ENCODE results near the gene SLC4A1AP. TPM values are rescaled to one million over a fixed set of nuclear protein-coding genes. Genes with fewer than 3 reads are reported as not detected.

Gene SLC4A1AP
- total RNA-seq, 1 experiment from 2014 or later: 19.8 TPM

DNA sequence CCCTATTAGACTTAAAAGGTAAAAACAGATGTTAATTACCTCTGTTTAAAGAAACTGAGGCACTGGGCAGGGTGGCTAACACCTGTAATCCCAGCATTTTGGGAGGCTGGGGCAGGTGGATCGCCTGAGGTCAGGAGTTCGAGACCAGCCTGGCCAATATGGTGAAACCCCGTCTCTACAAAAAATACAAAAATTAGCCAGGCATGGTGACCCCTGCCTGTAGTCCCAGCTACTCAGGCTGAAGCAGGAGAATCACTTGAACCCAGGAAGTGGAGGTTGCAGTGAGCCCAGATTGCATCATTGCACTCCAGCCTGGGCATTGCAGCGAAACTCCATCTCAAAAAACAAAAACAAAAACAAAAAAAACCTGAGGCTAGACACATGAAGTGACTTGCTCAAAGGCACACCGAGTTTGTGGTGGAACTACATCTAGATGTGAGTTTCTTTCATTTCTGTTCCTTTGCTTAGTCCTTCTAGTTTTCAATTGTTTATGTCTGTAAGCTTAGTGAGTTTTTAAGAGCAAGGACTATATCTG lies 40.7 kb downstream of the SLC4A1AP start:
- H4K20me1 ChIP-seq (ENCODE audit: insufficient read depth): no peaks in the 10 kb centered on the region
- no peaks in the 10 kb centered on the region for H3K9me2 ChIP-seq (ENCODE audit: insufficient read depth)
- ChIA-PET POLR2A (interaction anchor here (1.2 to 2.7 kb wide), 2 partner anchors 48 to 50 kb away, joined by 4 to 9 read pairs; no protein-coding TSS in a partner anchor), CTCF (interaction anchor here (0.9 to 2.6 kb wide), 14 partner anchors 8 to 749 kb away, joined by 3 to 22 read pairs (median 4); partner anchors contain the start of genes SLC4A1AP and SUPT7L), RAD21 (ENCODE audit: low non-redundant PET in 1 of 2, low total read pairs in 2 of 2, uncharacterized antibody in 2 of 2, unreplicated experiment in 2 of 2) (interaction anchor here (1.1 to 1.4 kb wide), 3 partner anchors 21 to 48 kb away, joined by 3 to 5 read pairs (median 4); no protein-coding TSS in a partner anchor)
- no TSS peak for BruUV-seq (replicated peaks)
- intact Hi-C loops (cut with micrococcal nuclease): loop anchor here (5.0 kb wide), 2 partner anchors 48 to 188 kb away; partner anchors contain the start of genes BABAM2 and RBKS
- no peak for ATAC-seq
- H3K4me3 ChIP-seq (replicated peaks in 1 of 2; ENCODE audit: low read depth in 1 of 2, low read length in 2 of 2): no peak overlapping the region
- H3K27ac ChIP-seq (ENCODE audit: low read depth, low read length): no peak overlapping the region
- H3K4me1 ChIP-seq (ENCODE audit: control insufficient read depth in 1 of 2, insufficient read depth in 2 of 2, low read length in 2 of 2): peaks cover 17 to 42% of the 10 kb centered on the region in 2 experiments
- no peak for DNase-seq (ENCODE audit: low read depth, low spot score)
- H3K9me3 ChIP-seq (ENCODE audit: control insufficient read depth in 1 of 2, insufficient read depth in 1 of 2, low read depth in 1 of 2, low read length in 2 of 2): no peaks in the 10 kb centered on the region
- no peaks in the 10 kb centered on the region for H3K36me3 ChIP-seq (ENCODE audit: control insufficient read depth in 1 of 2, insufficient read depth in 2 of 2, low read length in 2 of 2)
- no peaks in the 10 kb centered on the region for H3K79me2 ChIP-seq (ENCODE audit: insufficient read depth, low read length)
- H3K9ac ChIP-seq (ENCODE audit: low read length): no peak overlapping the region
- no peak overlapping the region for H2AFZ ChIP-seq (ENCODE audit: low read depth, low read length, poor library complexity, severe bottlenecking)
- TF ChIP-seq, protein P1, sequence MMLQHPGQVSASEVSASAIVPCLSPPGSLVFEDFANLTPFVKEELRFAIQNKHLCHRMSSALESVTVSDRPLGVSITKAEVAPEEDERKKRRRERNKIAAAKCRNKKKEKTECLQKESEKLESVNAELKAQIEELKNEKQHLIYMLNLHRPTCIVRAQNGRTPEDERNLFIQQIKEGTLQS (IDR thresholded peaks at IDR 0.05): no peak
- TF ChIP-seq SRF (IDR thresholded peaks at IDR 0.05; ENCODE audit: low read depth) (no peak), EZH2phosphoT487 (IDR thresholded peaks at IDR 0.05; ENCODE audit: borderline replicate concordance) (no peak), ZNF274 (IDR thresholded peaks at IDR 0.05; ENCODE audit: low read depth, low read length) (no peak), TCF7L2 (IDR thresholded peaks at IDR 0.05; ENCODE audit: borderline replicate concordance, extremely low read depth, insufficient read depth, insufficient read length) (no peak), EZH2 (IDR thresholded peaks at IDR 0.05) (no peak), ZFX (IDR thresholded peaks at IDR 0.05) (no peak), CBX3 (IDR thresholded peaks at IDR 0.05; ENCODE audit: low read depth) (no peak), RAD21 (IDR thresholded peaks at IDR 0.05; ENCODE audit: low read depth) (no peak), POLR2AphosphoS5 (IDR thresholded peaks at IDR 0.05; ENCODE audit: low read depth, low read length) (no peak), FOSL1 (IDR thresholded peaks at IDR 0.05; ENCODE audit: low read depth) (no peak), JUND (IDR thresholded peaks at IDR 0.05) (no peak), CEBPB (IDR thresholded peaks at IDR 0.05; ENCODE audit: low read depth) (no peak; the same call in 1 of the 2 replicates)
- TF ChIP-seq, protein P2, sequence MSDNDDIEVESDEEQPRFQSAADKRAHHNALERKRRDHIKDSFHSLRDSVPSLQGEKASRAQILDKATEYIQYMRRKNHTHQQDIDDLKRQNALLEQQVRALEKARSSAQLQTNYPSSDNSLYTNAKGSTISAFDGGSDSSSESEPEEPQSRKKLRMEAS (IDR thresholded peaks at IDR 0.05): no peak
- TF ChIP-seq, protein P3, sequence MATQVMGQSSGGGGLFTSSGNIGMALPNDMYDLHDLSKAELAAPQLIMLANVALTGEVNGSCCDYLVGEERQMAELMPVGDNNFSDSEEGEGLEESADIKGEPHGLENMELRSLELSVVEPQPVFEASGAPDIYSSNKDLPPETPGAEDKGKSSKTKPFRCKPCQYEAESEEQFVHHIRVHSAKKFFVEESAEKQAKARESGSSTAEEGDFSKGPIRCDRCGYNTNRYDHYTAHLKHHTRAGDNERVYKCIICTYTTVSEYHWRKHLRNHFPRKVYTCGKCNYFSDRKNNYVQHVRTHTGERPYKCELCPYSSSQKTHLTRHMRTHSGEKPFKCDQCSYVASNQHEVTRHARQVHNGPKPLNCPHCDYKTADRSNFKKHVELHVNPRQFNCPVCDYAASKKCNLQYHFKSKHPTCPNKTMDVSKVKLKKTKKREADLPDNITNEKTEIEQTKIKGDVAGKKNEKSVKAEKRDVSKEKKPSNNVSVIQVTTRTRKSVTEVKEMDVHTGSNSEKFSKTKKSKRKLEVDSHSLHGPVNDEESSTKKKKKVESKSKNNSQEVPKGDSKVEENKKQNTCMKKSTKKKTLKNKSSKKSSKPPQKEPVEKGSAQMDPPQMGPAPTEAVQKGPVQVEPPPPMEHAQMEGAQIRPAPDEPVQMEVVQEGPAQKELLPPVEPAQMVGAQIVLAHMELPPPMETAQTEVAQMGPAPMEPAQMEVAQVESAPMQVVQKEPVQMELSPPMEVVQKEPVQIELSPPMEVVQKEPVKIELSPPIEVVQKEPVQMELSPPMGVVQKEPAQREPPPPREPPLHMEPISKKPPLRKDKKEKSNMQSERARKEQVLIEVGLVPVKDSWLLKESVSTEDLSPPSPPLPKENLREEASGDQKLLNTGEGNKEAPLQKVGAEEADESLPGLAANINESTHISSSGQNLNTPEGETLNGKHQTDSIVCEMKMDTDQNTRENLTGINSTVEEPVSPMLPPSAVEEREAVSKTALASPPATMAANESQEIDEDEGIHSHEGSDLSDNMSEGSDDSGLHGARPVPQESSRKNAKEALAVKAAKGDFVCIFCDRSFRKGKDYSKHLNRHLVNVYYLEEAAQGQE (IDR thresholded peaks at IDR 0.05; ENCODE audit: low read depth): no peak
- TF ChIP-seq, protein P4, sequence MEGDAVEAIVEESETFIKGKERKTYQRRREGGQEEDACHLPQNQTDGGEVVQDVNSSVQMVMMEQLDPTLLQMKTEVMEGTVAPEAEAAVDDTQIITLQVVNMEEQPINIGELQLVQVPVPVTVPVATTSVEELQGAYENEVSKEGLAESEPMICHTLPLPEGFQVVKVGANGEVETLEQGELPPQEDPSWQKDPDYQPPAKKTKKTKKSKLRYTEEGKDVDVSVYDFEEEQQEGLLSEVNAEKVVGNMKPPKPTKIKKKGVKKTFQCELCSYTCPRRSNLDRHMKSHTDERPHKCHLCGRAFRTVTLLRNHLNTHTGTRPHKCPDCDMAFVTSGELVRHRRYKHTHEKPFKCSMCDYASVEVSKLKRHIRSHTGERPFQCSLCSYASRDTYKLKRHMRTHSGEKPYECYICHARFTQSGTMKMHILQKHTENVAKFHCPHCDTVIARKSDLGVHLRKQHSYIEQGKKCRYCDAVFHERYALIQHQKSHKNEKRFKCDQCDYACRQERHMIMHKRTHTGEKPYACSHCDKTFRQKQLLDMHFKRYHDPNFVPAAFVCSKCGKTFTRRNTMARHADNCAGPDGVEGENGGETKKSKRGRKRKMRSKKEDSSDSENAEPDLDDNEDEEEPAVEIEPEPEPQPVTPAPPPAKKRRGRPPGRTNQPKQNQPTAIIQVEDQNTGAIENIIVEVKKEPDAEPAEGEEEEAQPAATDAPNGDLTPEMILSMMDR (IDR thresholded peaks at IDR 0.05 in 2 of 3, conservative IDR thresholded peaks at IDR 0.05 in 1 of 3; ENCODE audit: borderline replicate concordance in 1 of 3, insufficient read depth in 1 of 3, low read depth in 2 of 3, low read length in 2 of 3): no peak
- H3K27me3 ChIP-seq (ENCODE audit: insufficient read depth, low read length): no peaks in the 10 kb centered on the region
- H3K4me2 ChIP-seq (ENCODE audit: low read length): no peak overlapping the region

Measured in HCT116 (cell line).